ENCODE data around the gene UBE2F. TPM values are rescaled to one million over a fixed set of nuclear protein-coding genes. Genes with fewer than 3 reads are reported as not detected.

The UBE2F gene
- total RNA-seq, 1 donor from 2014 or later = 62.3 TPM

- Histone ChIP-seq H3K36me3 (ENCODE audit: control insufficient read depth, insufficient read depth, low read length) (no peaks in the 10 kb centered on the region), H3K27me3 (ENCODE audit: control insufficient read depth, insufficient read depth, low read length) (no peaks in the 10 kb centered on the region), H3K4me3 (ENCODE audit: low read depth, low read length) (no peak overlapping the region)
- TF ChIP-seq CTCF (IDR thresholded peaks at IDR 0.05; ENCODE audit: insufficient read depth, low read length, poor library complexity, severe bottlenecking) = no peak
- no peak for DNase-seq (ENCODE audit: low read depth)
Observed at GRCh38 chr2:238016526-238016925, 49.7 kb downstream of the UBE2F start.

GRCh38 chr2:238019962-238020361 lies 53.1 kb downstream of the UBE2F start:
- Histone ChIP-seq H3K36me3 (ENCODE audit: control insufficient read depth, insufficient read depth, low read length) (no peaks in the 10 kb centered on the region), H3K4me3 (ENCODE audit: low read depth, low read length) (no peak overlapping the region), H3K27me3 (ENCODE audit: control insufficient read depth, insufficient read depth, low read length) (no peaks in the 10 kb centered on the region)
- DNase-seq (ENCODE audit: low read depth) = no peak
- TF ChIP-seq CTCF (IDR thresholded peaks at IDR 0.05; ENCODE audit: insufficient read depth, low read length, poor library complexity, severe bottlenecking) = no peak

- Histone ChIP-seq H3K27me3 (ENCODE audit: control insufficient read depth, insufficient read depth, low read length) (no peaks in the 10 kb centered on the region), H3K4me3 (ENCODE audit: low read depth, low read length) (no peak overlapping the region), H3K36me3 (ENCODE audit: control insufficient read depth, insufficient read depth, low read length) (no peaks in the 10 kb centered on the region)
- no peak for TF ChIP-seq CTCF (IDR thresholded peaks at IDR 0.05; ENCODE audit: insufficient read depth, low read length, poor library complexity, severe bottlenecking)
- DNase-seq (ENCODE audit: low read depth) = no peak
Observed at GRCh38 chr2:238020816-238021215, 54.0 kb downstream of the UBE2F start.

GRCh38 chr2:238021327-238021726 lies 54.5 kb downstream of the UBE2F start:
- H3K27me3 ChIP-seq (ENCODE audit: control insufficient read depth, insufficient read depth, low read length) = no peaks in the 10 kb centered on the region
- TF ChIP-seq CTCF (IDR thresholded peaks at IDR 0.05; ENCODE audit: insufficient read depth, low read length, poor library complexity, severe bottlenecking) = no peak
- no peaks in the 10 kb centered on the region for H3K36me3 ChIP-seq (ENCODE audit: control insufficient read depth, insufficient read depth, low read length)
- no peak for DNase-seq (ENCODE audit: low read depth)
- no peak overlapping the region for H3K4me3 ChIP-seq (ENCODE audit: low read depth, low read length)

GRCh38 chr2:238022594-238023157 lies 55.9 kb downstream of the UBE2F start:
- DNase-seq (ENCODE audit: low read depth) = no peak
- no peak for TF ChIP-seq CTCF (IDR thresholded peaks at IDR 0.05; ENCODE audit: insufficient read depth, low read length, poor library complexity, severe bottlenecking)
- Histone ChIP-seq H3K27me3 (ENCODE audit: control insufficient read depth, insufficient read depth, low read length) (no peaks in the 10 kb centered on the region), H3K4me3 (ENCODE audit: low read depth, low read length) (no peak overlapping the region), H3K36me3 (ENCODE audit: control insufficient read depth, insufficient read depth, low read length) (no peaks in the 10 kb centered on the region)

GRCh38 chr2:238023608-238024007 lies 56.8 kb downstream of the UBE2F start:
- DNase-seq (ENCODE audit: low read depth) = no peak
- no peaks in the 10 kb centered on the region for H3K27me3 ChIP-seq (ENCODE audit: control insufficient read depth, insufficient read depth, low read length)
- no peak for TF ChIP-seq CTCF (IDR thresholded peaks at IDR 0.05; ENCODE audit: insufficient read depth, low read length, poor library complexity, severe bottlenecking)
- no peak overlapping the region for H3K4me3 ChIP-seq (ENCODE audit: low read depth, low read length)
- no peaks in the 10 kb centered on the region for H3K36me3 ChIP-seq (ENCODE audit: control insufficient read depth, insufficient read depth, low read length)
